K562 (cell line): ENCODE data around the gene ZFHX2. TPM values are rescaled to one million over a fixed set of nuclear protein-coding genes. Genes with fewer than 3 reads are reported as not detected.

ENCODE experiments used
- ATAC-seq: fragments of 200-7000 bp; cut with Tn5 transposase; 3 replicates; pipeline ENCODE4 v1.9.1; 2020; ENCODE audit warnings: moderate library complexity
- BruUV-seq: library from RNA; stranded (reverse); fragments of 400-500 nt; replicated peaks from 2 replicates; lab custom pipeline; 2021; lab: Mats Ljungman, UMichigan
- CTCF ChIA-PET: fragments of 300-600 bp; formaldehyde crosslinking; extraction: SDS; loops from one replicate; lab custom pipeline; 2021; ENCODE audit warnings: low intra/inter-chr PET ratio; lab: Yijun Ruan, JAX
- POLR2A ChIA-PET: fragments of 300-600, 350-650 bp; sonication (Branson Sonifier 250); formaldehyde crosslinking; extraction: SDS; loops from one replicate; lab custom pipeline; 2021; ENCODE audit warnings: antibody characterized with exemption, inconsistent platforms; lab: Yijun Ruan, JAX
- DNase-seq, 4 experiments: peaks; one replicate each; pipeline versions ENCODE4 v3.0.0 to v3.0.0-alpha.2; 2011 to 2018; ENCODE audit warnings: low spot score in 3 of 4, mixed read lengths in 3 of 4; ENCODE audit errors: extremely low read depth in 1 of 4
- FAIRE-seq: peaks from 2 replicates; lab custom pipeline; 2011; peaks lifted over from hg19 to GRCh38; lab: Jason Lieb, UNC
- H2AFZ ChIP-seq: 2 replicates; pipeline ENCODE4 v1.6.0; 2011; ENCODE audit warnings: low read depth, low read length, control low read depth, inconsistent platforms
- H3K27ac ChIP-seq: fragments of 200-600 bp; 3 replicates; pipeline ENCODE4 v1.8.0; 2011; ENCODE audit warnings: low read depth, mild to moderate bottlenecking, control low read depth, inconsistent platforms, low read length, moderate library complexity, mixed read lengths; ENCODE audit errors: extremely low read depth
- H3K27me3 ChIP-seq, 2 experiments: fragments of 300-600 bp in 1 of 2; 2 replicates in 1 of 2; 3 replicates in 1 of 2; pipeline versions ENCODE4 v1.6.0 to v1.8.0; 2011; ENCODE audit warnings: inconsistent platforms in 2 of 2, low read length in 2 of 2, mild to moderate bottlenecking in 1 of 2, mixed read lengths in 1 of 2, moderate library complexity in 1 of 2; ENCODE audit not compliant: control insufficient read depth in 2 of 2, insufficient read depth in 2 of 2
- H3K36me3 ChIP-seq: fragments of 300-600 bp; 3 replicates; pipeline ENCODE4 v1.8.0; 2011; ENCODE audit warnings: mild to moderate bottlenecking, low read length, inconsistent platforms; ENCODE audit not compliant: control insufficient read depth, insufficient read depth
- H3K4me1 ChIP-seq, 2 experiments: fragments of 200-600 bp in 1 of 2; replicated peaks in 1 of 2; 2 replicates in 1 of 2; 3 replicates in 1 of 2; pipeline versions ENCODE4 v1.5.1 to v1.8.0; 2011; ENCODE audit warnings: inconsistent platforms in 2 of 2, low read length in 2 of 2, mild to moderate bottlenecking in 1 of 2, mixed read lengths in 1 of 2, moderate library complexity in 1 of 2; ENCODE audit not compliant: control insufficient read depth in 2 of 2, insufficient read depth in 2 of 2
- H3K4me2 ChIP-seq: 2 replicates; pipeline ENCODE4 v1.6.1; 2011; ENCODE audit warnings: low read length, control low read depth, inconsistent platforms, mixed read lengths; ENCODE audit not compliant: insufficient read depth
- H3K4me3 ChIP-seq: fragments of 200-600 bp; sonication (generic), shearing (Covaris generic); 2 replicates; pipeline ENCODE4 v1.5.1; 2016; ENCODE audit warnings: control low read depth, inconsistent platforms
- H3K79me2 ChIP-seq: fragments of 200-600 bp; 3 replicates; pipeline ENCODE4 v1.8.0; 2011; ENCODE audit warnings: low read length, inconsistent platforms; ENCODE audit not compliant: control insufficient read depth, insufficient read depth
- H3K9ac ChIP-seq, 2 experiments: 2 replicates each; pipeline versions ENCODE4 v1.6.0 to v1.6.1; 2011; ENCODE audit warnings: low read depth in 2 of 2, low read length in 2 of 2, control low read depth in 1 of 2, inconsistent platforms in 1 of 2, mild to moderate bottlenecking in 1 of 2, mixed read lengths in 1 of 2; ENCODE audit not compliant: insufficient read depth in 1 of 2
- H3K9me1 ChIP-seq: one replicate; pipeline ENCODE4 v1.6.0; 2011; ENCODE audit warnings: inconsistent platforms, mild to moderate bottlenecking, low read length, moderate library complexity; ENCODE audit not compliant: control insufficient read depth, insufficient read depth
- H3K9me3 ChIP-seq: replicated peaks from 2 replicates; pipeline ENCODE4 v1.5.1; 2011; ENCODE audit warnings: low read depth, low read length, inconsistent platforms; ENCODE audit not compliant: control insufficient read depth, insufficient read depth
- H4K20me1 ChIP-seq: replicated peaks from 2 replicates; pipeline ENCODE4 v1.6.1; 2011; ENCODE audit warnings: low read length, inconsistent platforms, mixed read lengths; ENCODE audit not compliant: control insufficient read depth, insufficient read depth
- ARID2 ChIP-seq: fragments of 450-650 bp; IDR thresholded peaks from 2 replicates; pipeline ENCODE4 v1.6.1; 2017; ENCODE audit warnings: antibody characterized with exemption, mild to moderate bottlenecking
- BCL6 ChIP-seq: fragments of 250-450 bp; sonication (Bioruptor Pico); IDR thresholded peaks from 2 replicates; pipeline ENCODE4 v1.4.0; 2020
- CHCHD3 ChIP-seq: fragments of 250-450 bp; sonication (Bioruptor Pico); IDR thresholded peaks from 2 replicates; pipeline ENCODE4 v2.1.2; 2022; ENCODE audit warnings: mild to moderate bottlenecking
- SMAD2 ChIP-seq: fragments of 150-350 bp; IDR thresholded peaks from 2 replicates; pipeline ENCODE4 v1.6.1; 2014; ENCODE audit warnings: low read depth, mild to moderate bottlenecking, low read length
- XRCC5 ChIP-seq: fragments of 200-400 bp; formaldehyde crosslinking; IDR thresholded peaks from 2 replicates; pipeline ENCODE4 v1.6.1; 2017; ENCODE audit warnings: low read depth, mild to moderate bottlenecking, low read length
- ZKSCAN8 ChIP-seq: fragments of 200-800 bp; sonication (Bioruptor generic); IDR thresholded peaks from 2 replicates; pipeline ENCODE4 v1.6.1; 2016; ENCODE audit warnings: missing genetic modification characterization, missing compliant biosample characterization
- ZNF282 ChIP-seq: sonication (generic); formaldehyde crosslinking; IDR thresholded peaks from 2 replicates; pipeline ENCODE4 v1.8.1; 2023; ENCODE audit warnings: missing genetic modification reagents
- ZNF644 ChIP-seq: fragments of 200-800 bp; sonication (Bioruptor generic); IDR thresholded peaks from 2 replicates; pipeline ENCODE4 v1.6.1; 2016; ENCODE audit warnings: low read depth, missing genetic modification characterization, missing compliant biosample characterization
- WGBS: fragments of 100-300 bp; shearing (Covaris generic); methylation state at CpG from one replicate; pipeline ENCODE4 v1.1.6; 2016; ENCODE audit warnings: low coverage, mixed read lengths; ENCODE audit not compliant: insufficient coverage; ENCODE audit errors: missing lambda C conversion rate; 5-methylcytosine and 5-hydroxymethylcytosine counted together
- in situ Hi-C: fragments of 300-500 bp; cut with MboI; formaldehyde crosslinking; loops from 4 replicates; pipeline ENCODE4 v1.15.0; 2018; ENCODE audit warnings: inconsistent platforms, mixed read lengths
- intact Hi-C: fragments of 100-400 bp; cut with micrococcal nuclease; formaldehyde crosslinking; loops from 2 replicates; pipeline ENCODE4 v1.14.2; 2022
- polyA plus RNA-seq, 8 experiments: library from polyadenylated mRNA; depleted of rRNA in 4 of 8; stranded (reverse) in 5 of 8; unstranded in 3 of 8; fragments of >200 nt; fragmentation: Nextera tagmentation in 2 of 8; fragmentation: Illumina TruSeq in 1 of 8; extraction: Ambion mirVana in 2 of 8; extraction: Trizol in 1 of 8; gene quantifications; 2 replicates each; pipeline versions ENCODE4 v1.2.1 to v1.2.3, GENCODE V29; 2011 to 2014; ENCODE audit warnings: inconsistent platforms in 1 of 8, missing spikeins in 1 of 8
- total RNA-seq, 7 experiments: library from RNA; depleted of rRNA in 6 of 7; stranded (reverse); fragments of >200 nt in 6 of 7; fragmentation: Illumina TruSeq in 2 of 7; extraction: Trizol in 2 of 7; gene quantifications; 2 replicates each; pipeline versions ENCODE4 v1.2.1 to v1.2.3, GENCODE V29; 2011 to 2021; ENCODE audit warnings: low replicate concordance in 1 of 7
- TF ChIP-seq, protein P1 (sequence below): sonication (generic); formaldehyde crosslinking; IDR thresholded peaks from 2 replicates; pipeline ENCODE4 v1.8.0; 2022; ENCODE audit warnings: missing genetic modification reagents, mild to moderate bottlenecking, moderate library complexity, borderline replicate concordance
- TF ChIP-seq, protein P2 (sequence below): fragments of 450-650 bp; formaldehyde crosslinking; conservative IDR thresholded peaks from 2 replicates; pipeline ENCODE4 v1.4.0; 2022; ENCODE audit warnings: mild to moderate bottlenecking, missing genetic modification characterization
- TF ChIP-seq, protein P3 (sequence below): sonication (generic); formaldehyde crosslinking; IDR thresholded peaks from 2 replicates; pipeline ENCODE4 v1.8.1; 2023; ENCODE audit warnings: mild to moderate bottlenecking, missing genetic modification reagents
- TF ChIP-seq, protein P4 (sequence below), 2 experiments: IDR thresholded peaks in 1 of 2; conservative IDR thresholded peaks in 1 of 2; 2 replicates each; pipeline ENCODE4 v1.6.1; 2016; ENCODE audit warnings: low read depth in 2 of 2, mild to moderate bottlenecking in 1 of 2, missing compliant biosample characterization in 1 of 2, missing genetic modification characterization in 1 of 2, moderate library complexity in 1 of 2

ZFHX2 gene
- total and polyA plus RNA-seq, 9 of the 15 experiments (the other 6 are each of a cell fraction or from before 2014, with no cell fraction given), result 0.06 to 0.11 (median 0.11) TPM; not detected in 4

DNA sequence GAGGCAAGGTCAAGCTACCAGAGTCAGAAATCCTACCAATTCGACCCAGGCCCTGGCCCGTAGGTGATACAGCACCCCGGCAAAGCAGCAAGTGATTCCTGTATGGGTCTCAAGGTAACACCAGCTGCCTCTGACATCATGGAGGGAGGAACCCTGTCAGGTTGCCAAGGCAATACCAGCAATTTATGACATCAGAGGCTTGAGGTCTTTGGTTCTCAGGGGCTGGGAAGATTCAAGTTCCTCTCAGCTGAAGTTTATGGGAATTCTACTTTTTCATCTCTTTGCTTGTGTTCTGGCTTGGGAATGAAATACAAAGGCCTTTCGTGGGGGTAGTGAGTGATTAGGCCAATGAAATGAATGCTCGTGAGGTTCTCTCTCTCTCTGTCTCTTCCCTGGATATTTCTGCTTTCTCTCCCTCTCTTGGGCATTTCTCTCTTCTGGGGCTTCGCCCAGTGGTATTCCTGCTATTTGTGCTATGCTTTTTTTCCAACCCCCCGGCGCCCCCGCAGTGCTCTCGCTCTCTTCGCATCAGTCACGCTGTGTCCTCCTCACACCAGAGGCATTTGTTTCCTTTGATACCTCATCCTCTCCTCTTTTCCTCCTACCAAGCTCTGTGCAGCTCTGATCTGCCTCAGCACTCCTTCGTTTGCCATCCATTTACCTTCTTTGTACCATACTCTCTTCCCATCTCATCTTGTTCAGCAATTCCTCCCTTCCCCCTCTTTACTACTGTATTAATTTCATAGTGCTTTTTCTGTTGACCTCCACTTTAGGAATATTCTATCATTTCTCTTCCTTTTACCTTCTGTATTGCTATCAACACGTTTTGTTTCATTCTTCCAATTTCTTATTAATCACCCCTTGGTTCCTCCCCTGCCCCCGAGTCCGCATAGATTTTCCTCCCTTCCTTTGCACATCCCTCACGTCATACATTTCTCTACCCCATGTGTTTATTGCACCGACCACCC, 2.9 kb downstream of the ZFHX2 start:
- H3K4me1 ChIP-seq, result peaks cover 10 to 16% of the 10 kb centered on the region in 2 experiments; a peak in 4 of 5 replicates
- H2AFZ ChIP-seq, result no peak overlapping the region
- CTCF ChIA-PET, result no interaction called here
- POLR2A ChIA-PET, result no interaction called here
- peak in 1 of 4 experiments; percentile 17 for DNase-seq
- no peaks in the 10 kb centered on the region for H3K79me2 ChIP-seq
- 24% methylated on average over 11 of the region's 18 CpGs for WGBS
- in situ Hi-C loops (no loop called here), intact Hi-C loops (no loop called here)
- H4K20me1 ChIP-seq, result no peaks in the 10 kb centered on the region
- no peak overlapping the region for H3K4me2 ChIP-seq
- H3K9ac ChIP-seq, result no peak overlapping the region
- H3K4me3 ChIP-seq, result no peak overlapping the region
- H3K27me3 ChIP-seq, result peaks cover 0 to 9% of the 10 kb centered on the region in 2 experiments; a peak in 1 of 5 replicates
- FAIRE-seq, result no peak
- ATAC-seq, result peak; percentile 15; the same call in 1 of the 3 replicates
- no peaks in the 10 kb centered on the region for H3K9me1 ChIP-seq
- no peaks in the 10 kb centered on the region for H3K36me3 ChIP-seq
- no TSS peak for BruUV-seq
- H3K27ac ChIP-seq, result no peak overlapping the region
- H3K9me3 ChIP-seq, result no peaks in the 10 kb centered on the region
- TF ChIP-seq, protein P1, sequence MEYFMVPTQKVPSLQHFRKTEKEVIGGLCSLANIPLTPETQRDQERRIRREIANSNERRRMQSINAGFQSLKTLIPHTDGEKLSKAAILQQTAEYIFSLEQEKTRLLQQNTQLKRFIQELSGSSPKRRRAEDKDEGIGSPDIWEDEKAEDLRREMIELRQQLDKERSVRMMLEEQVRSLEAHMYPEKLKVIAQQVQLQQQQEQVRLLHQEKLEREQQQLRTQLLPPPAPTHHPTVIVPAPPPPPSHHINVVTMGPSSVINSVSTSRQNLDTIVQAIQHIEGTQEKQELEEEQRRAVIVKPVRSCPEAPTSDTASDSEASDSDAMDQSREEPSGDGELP (CRISPR knock-in tag), result 0 out of 2 replicates have a peak, but pooled peaks have one; percentile 14
- TF ChIP-seq ZNF282 (CRISPR knock-in tag) (no peak), ZKSCAN8 (CRISPR knock-in tag) (no peak), BCL6 (CRISPR knock-in tag) (no peak), CHCHD3 (CRISPR knock-in tag) (no peak), SMAD2 (no peak), ZNF644 (tag) (no peak), ARID2 (no peak), XRCC5 (no peak)
- TF ChIP-seq, protein P2, sequence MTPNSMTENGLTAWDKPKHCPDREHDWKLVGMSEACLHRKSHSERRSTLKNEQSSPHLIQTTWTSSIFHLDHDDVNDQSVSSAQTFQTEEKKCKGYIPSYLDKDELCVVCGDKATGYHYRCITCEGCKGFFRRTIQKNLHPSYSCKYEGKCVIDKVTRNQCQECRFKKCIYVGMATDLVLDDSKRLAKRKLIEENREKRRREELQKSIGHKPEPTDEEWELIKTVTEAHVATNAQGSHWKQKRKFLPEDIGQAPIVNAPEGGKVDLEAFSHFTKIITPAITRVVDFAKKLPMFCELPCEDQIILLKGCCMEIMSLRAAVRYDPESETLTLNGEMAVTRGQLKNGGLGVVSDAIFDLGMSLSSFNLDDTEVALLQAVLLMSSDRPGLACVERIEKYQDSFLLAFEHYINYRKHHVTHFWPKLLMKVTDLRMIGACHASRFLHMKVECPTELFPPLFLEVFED, result no peak
- TF ChIP-seq, protein P3, sequence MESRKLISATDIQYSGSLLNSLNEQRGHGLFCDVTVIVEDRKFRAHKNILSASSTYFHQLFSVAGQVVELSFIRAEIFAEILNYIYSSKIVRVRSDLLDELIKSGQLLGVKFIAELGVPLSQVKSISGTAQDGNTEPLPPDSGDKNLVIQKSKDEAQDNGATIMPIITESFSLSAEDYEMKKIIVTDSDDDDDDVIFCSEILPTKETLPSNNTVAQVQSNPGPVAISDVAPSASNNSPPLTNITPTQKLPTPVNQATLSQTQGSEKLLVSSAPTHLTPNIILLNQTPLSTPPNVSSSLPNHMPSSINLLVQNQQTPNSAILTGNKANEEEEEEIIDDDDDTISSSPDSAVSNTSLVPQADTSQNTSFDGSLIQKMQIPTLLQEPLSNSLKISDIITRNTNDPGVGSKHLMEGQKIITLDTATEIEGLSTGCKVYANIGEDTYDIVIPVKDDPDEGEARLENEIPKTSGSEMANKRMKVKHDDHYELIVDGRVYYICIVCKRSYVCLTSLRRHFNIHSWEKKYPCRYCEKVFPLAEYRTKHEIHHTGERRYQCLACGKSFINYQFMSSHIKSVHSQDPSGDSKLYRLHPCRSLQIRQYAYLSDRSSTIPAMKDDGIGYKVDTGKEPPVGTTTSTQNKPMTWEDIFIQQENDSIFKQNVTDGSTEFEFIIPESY (CRISPR knock-in tag), result no peak
- TF ChIP-seq, protein P4, sequence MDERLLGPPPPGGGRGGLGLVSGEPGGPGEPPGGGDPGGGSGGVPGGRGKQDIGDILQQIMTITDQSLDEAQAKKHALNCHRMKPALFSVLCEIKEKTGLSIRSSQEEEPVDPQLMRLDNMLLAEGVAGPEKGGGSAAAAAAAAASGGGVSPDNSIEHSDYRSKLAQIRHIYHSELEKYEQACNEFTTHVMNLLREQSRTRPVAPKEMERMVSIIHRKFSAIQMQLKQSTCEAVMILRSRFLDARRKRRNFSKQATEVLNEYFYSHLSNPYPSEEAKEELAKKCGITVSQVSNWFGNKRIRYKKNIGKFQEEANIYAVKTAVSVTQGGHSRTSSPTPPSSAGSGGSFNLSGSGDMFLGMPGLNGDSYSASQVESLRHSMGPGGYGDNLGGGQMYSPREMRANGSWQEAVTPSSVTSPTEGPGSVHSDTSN (CRISPR knock-in tag; IDR thresholded peaks at IDR 0.05; ENCODE audit: low read depth), result no peak
- TF ChIP-seq, protein P4 (tag; conservative IDR thresholded peaks at IDR 0.05; ENCODE audit: low read depth), result 0 out of 2 replicates have a peak, but pooled peaks have one; percentile 12
